Adrenal gland (tissue), 12 donors: ENCODE data around the gene TMEM97. TPM values are rescaled to one million over a fixed set of nuclear protein-coding genes. Genes with fewer than 3 reads are reported as not detected.

Experiments used
- DNase-seq, 7 donors: peaks; one replicate each; pipeline ENCODE4 v3.0.0-alpha.2; 2019 to 2020
- H3K27ac ChIP-seq, 5 donors: fragments of 200-600 bp; sonication (generic) in 4 of 5; 1 replicate in 3 of 5; 2 replicates in 2 of 5; pipeline versions ENCODE4 v1.5.1 to v1.8.0; 2016 to 2020; ENCODE audit warnings: mild to moderate bottlenecking in 1 of 5
- H3K27me3 ChIP-seq: fragments of 200-600 bp; 2 replicates; pipeline ENCODE4 v1.8.0; 2021
- H3K36me3 ChIP-seq, 2 donors: fragments of 200-600 bp; replicated peaks in 1 of 2; 1 replicate in 1 of 2; 2 replicates in 1 of 2; pipeline versions ENCODE4 v1.5.1 to v1.8.0; 2018 to 2022
- H3K4me1 ChIP-seq, 2 donors: fragments of 200-600 bp; replicated peaks in 1 of 2; 1 replicate in 1 of 2; 2 replicates in 1 of 2; pipeline versions ENCODE4 v1.5.1 to v1.8.0; 2018 to 2021
- H3K4me3 ChIP-seq, 4 donors: fragments of 200-600 bp; sonication (generic) in 3 of 4; one replicate each; pipeline ENCODE4 v1.5.1; 2016 to 2018
- H3K9me3 ChIP-seq, 3 donors: fragments of 200-600 bp; sonication (generic) in 1 of 3; replicated peaks in 1 of 3; 1 replicate in 2 of 3; 2 replicates in 1 of 3; pipeline versions ENCODE4 v1.5.1 to v1.8.0; 2016 to 2021
- POLR2A ChIP-seq, 2 donors: fragments of 450-650 bp; IDR thresholded peaks; one replicate each; pipeline ENCODE4 v1.6.1; 2017; ENCODE audit warnings: antibody characterized with exemption in 2 of 2, mild to moderate bottlenecking in 2 of 2, moderate library complexity in 1 of 2
- WGBS, 4 donors: extraction: QIAGEN DNeasy Blood & Tissue Kit in 2 of 4; methylation state at CpG; one replicate each; pipeline versions ENCODE4 v1.1.5 to v1.1.7; 2013 to 2017; 5-methylcytosine and 5-hydroxymethylcytosine counted together
- intact Hi-C, 2 donors: fragments of 100-400 bp; cut with DNase I; formaldehyde crosslinking; loops; one replicate each; pipeline versions ENCODE4 v1.14.1 to v1.15.0; 2022 to 2023
- polyA plus RNA-seq, 3 donors: library from polyadenylated mRNA; stranded (reverse); fragments of 200-250 nt in 2 of 3; fragments of 350-450 nt in 1 of 3; fragmentation: Illumina TruSeq in 1 of 3; extraction: RNeasy Lipid Tissue Mini Kit (QIAGEN cat#74804) in 1 of 3; gene quantifications; one replicate each; pipeline ENCODE4 v1.2.3, GENCODE V29; 2013 to 2014
- total RNA-seq, 9 donors: library from RNA; depleted of rRNA in 4 of 9; stranded (reverse); fragments of >200 nt in 4 of 9; fragments of 120-200 nt in 1 of 9; fragmentation: NEBNext Ultra II Directional in 1 of 9; extraction: Animal tissue kit (Norgen Biotek cat#: 25700) in 1 of 9; gene quantifications; one replicate each; pipeline versions ENCODE4 v1.1.0 to v1.2.4, GENCODE V29; 2013 to 2023
- TF ChIP-seq, protein P1 (sequence below), 6 experiments: fragments of 450-650 bp in 4 of 6; fragments of 200-600 bp in 2 of 6; sonication (generic) in 1 of 6; IDR thresholded peaks; 1 replicate in 5 of 6; 2 replicates in 1 of 6; pipeline versions ENCODE4 v1.5.1 to v1.8.0; 2016 to 2021; ENCODE audit warnings: antibody characterized with exemption in 6 of 6, mild to moderate bottlenecking in 2 of 6, moderate library complexity in 1 of 6
- donor health status: healthy with polysubstance abuse.
- donor health status: Bipolar disorder and iron deficiency.
- donor health status: DM: yes; HTN: yes; CAD: no.
- donor health status: DM: no; HTN: no; CAD: no.
- donor health status: DM: no; HTN: no; CAD: no.
- donor health status: DM: yes; HTN: yes; CAD: no.

The TMEM97 gene
- total and polyA plus RNA-seq, 12 donors, result 6.5 to 779 (median 33.8) TPM

DNA sequence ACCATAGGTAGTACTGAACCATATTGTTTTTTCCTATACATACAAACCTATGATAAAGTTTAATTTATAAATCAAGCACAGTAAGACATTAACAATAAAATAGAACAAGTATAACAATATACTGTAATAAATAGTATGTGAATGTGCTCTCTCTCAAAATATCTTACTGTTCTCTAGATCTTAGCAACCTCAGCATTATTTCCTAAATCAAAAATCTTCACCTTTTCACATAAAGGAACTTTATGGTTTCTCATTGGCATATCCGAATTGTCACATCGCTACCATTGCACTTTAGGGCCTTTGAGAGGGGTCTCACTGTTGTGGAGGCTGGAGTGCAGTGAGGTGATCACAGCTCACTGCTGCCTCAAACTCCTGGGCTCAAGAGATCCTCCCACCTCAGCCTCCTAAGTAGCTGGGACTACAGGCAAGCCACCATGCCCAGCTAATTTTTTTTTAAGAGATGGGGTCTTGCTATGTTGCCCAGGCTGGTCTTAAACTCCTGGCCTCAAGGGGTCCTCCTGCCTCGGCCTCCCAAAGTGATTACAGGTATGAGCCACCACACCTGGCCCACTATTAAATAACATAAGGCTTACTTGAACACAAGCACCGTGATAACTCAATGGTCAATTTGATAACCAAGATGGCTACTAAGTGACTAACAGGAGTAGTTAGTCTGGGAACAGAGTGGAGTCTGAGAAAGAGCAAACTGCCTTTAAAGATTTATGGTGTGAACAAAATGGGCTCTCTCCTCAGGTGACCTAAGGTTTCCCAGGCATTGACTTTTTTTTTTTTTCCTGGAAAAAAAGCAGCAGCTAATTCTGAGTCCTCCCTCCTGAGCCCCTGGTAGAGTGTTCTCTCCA, 2.9 kb upstream of the TMEM97 start:
- Histone ChIP-seq H3K27me3 (no peaks in the 10 kb centered on the region), H3K9me3 (no peaks in the 10 kb centered on the region), H3K4me3 (no peak overlapping the region), H3K27ac (no peak overlapping the region), H3K4me1 (peaks cover 8 to 17% of the 10 kb centered on the region in 2 donors), H3K36me3 (no peaks in the 10 kb centered on the region)
- no peak for TF ChIP-seq POLR2A (IDR thresholded peaks at IDR 0.05)
- TF ChIP-seq, protein P1, sequence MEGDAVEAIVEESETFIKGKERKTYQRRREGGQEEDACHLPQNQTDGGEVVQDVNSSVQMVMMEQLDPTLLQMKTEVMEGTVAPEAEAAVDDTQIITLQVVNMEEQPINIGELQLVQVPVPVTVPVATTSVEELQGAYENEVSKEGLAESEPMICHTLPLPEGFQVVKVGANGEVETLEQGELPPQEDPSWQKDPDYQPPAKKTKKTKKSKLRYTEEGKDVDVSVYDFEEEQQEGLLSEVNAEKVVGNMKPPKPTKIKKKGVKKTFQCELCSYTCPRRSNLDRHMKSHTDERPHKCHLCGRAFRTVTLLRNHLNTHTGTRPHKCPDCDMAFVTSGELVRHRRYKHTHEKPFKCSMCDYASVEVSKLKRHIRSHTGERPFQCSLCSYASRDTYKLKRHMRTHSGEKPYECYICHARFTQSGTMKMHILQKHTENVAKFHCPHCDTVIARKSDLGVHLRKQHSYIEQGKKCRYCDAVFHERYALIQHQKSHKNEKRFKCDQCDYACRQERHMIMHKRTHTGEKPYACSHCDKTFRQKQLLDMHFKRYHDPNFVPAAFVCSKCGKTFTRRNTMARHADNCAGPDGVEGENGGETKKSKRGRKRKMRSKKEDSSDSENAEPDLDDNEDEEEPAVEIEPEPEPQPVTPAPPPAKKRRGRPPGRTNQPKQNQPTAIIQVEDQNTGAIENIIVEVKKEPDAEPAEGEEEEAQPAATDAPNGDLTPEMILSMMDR (IDR thresholded peaks at IDR 0.05), result no peak
- DNase-seq, result no peak
- WGBS, 4 donors, result 91 to 95% (median 93%) methylated on average over 4 of the region's 4 CpGs
- intact Hi-C loops, result no loop called here

DNA sequence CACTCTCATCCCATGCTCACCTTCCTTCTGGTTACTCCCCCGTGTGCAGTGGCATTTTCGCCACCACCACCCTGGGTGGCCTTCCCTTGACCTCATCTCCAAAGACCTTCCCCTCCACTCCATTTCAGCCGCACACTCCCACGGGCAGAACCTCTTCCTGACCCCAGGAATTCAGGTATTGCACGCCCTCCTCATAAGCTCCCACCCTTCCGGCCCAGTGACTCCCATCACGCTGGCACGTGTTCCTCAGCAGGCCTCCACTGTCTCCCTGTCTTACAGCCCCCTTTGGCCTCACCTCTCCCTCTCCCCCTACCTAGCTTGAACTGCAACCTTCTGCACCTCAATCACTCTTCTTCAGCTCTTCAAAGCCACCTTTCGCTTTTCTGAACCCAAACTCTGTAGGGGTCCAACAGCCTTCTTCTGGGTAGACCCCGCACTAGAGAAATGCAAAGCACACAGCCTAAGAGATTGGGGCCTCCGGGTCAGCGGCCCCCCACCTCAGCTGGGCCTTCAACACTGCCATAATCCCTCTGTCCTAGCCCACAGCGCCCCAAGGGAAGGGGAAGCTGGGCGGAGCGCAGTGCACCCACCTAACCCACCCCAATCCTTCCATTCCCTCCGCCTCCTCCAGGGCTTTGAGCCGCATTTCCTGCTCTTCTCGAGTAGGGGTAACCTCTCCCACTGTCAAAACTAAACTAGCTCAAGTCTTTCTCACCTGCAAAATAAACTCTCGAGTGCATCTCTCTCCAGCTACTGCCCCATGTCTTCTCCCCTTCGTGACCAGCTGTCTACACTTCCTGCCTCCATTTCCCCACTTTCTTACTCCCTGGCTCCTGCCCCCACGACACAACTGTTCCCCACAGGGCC, 1.7 kb upstream of the TMEM97 start:
- DNase-seq, result no peak
- intact Hi-C loops, result no loop called here
- no peaks in the 10 kb centered on the region for H3K27me3 ChIP-seq
- WGBS, 4 donors, result 86 to 88% (median 87%) methylated on average over 20 to 21 of the region's 21 CpGs
- no peak overlapping the region for H3K27ac ChIP-seq
- peaks cover 8 to 17% of the 10 kb centered on the region in 2 donors for H3K4me1 ChIP-seq
- H3K4me3 ChIP-seq, result peak overlapping the region in 1 of 4 donors; percentile 36
- H3K36me3 ChIP-seq, result no peaks in the 10 kb centered on the region
- TF ChIP-seq POLR2A (IDR thresholded peaks at IDR 0.05), result no peak
- TF ChIP-seq, protein P1 (IDR thresholded peaks at IDR 0.05), result no peak
- no peaks in the 10 kb centered on the region for H3K9me3 ChIP-seq

DNA sequence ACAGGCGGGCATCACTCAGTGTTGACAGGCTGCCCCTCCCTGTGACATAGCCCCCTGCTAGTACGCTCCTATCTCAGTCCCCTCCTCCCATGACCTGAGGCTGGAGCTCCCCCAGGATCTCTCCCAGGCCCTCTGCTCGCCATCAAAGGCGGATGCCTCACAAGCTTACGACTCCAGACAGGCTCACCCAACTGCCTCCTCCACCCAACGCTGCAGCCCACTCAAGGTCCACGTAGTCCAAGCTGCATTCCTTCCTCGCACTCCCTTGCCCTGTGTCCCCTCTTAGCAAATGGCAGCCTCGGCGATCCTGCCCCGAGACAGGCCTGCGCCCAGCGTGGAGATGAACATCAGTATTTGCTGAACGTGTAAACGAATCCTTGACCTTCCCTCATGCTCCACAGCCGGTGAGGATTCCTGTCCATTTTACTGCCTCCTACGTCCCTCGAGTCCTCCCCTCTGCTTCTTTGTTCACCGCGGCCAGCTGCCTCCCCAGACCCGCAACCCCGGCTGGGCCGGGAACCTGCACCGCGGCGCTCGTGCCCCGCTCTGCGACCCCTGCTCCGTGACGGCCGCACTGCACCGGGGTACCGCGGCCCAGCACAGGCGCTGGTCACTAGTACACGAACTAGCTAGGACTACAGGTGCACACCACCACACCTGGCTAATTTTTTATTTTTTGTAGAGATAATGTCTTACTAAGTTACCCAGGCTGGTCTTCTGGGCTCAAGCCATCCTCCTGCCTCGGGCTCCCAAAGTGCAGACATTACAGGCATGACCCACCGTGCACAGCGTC, 838 bp upstream of the TMEM97 start:
- intact Hi-C loops, result no loop called here
- no peaks in the 10 kb centered on the region for H3K9me3 ChIP-seq
- peaks cover 8 to 17% of the 10 kb centered on the region in 2 donors for H3K4me1 ChIP-seq
- H3K27ac ChIP-seq, result peak overlapping the region in 2 of 5 donors; percentile 21 to 65
- no peaks in the 10 kb centered on the region for H3K36me3 ChIP-seq
- peak in 1 of 7 donors; percentile 53 for DNase-seq
- H3K4me3 ChIP-seq, result peak overlapping the region in 2 of 4 donors; percentile 36 to 55
- H3K27me3 ChIP-seq, result no peaks in the 10 kb centered on the region
- WGBS, 4 donors, result 15 to 16% (median 16%) methylated on average over 37 to 40 of the region's 40 CpGs
- no peak for TF ChIP-seq POLR2A (IDR thresholded peaks at IDR 0.05)
- TF ChIP-seq, protein P1 (IDR thresholded peaks at IDR 0.05), result no peak
